GM08714 (cell line): ENCODE data around the gene RNLS.

Source experiments
- H3K4me3 ChIP-seq: fragments of 200-500 bp; sonication (Bioruptor generic); 2 replicates; pipeline ENCODE4 v1.5.1; 2014; ENCODE audit warnings: mild to moderate bottlenecking, low read length, inconsistent platforms
- ZNF274 ChIP-seq: IDR thresholded peaks from 2 replicates; pipeline ENCODE4 v1.6.1; 2012; ENCODE audit warnings: mild to moderate bottlenecking, low read depth, low read length

The RNLS gene

GRCh38 chr10:88515235-88515634 lies 67.9 kb downstream of the RNLS start:
- H3K4me3 ChIP-seq: no peak overlapping the region
- no peak for TF ChIP-seq ZNF274

- TF ChIP-seq ZNF274: no peak
- no peak overlapping the region for H3K4me3 ChIP-seq
These were observed 70.5 kb downstream of the RNLS start for GRCh38 chr10:88512599-88512998.

- H3K4me3 ChIP-seq: no peak overlapping the region
- TF ChIP-seq ZNF274: no peak
These were observed 74.3 kb downstream of the RNLS start for GRCh38 chr10:88508796-88509195.

GRCh38 chr10:88507826-88508453 lies 75.2 kb downstream of the RNLS start:
- H3K4me3 ChIP-seq: no peak overlapping the region

GRCh38 chr10:88507404-88507803 lies 75.7 kb downstream of the RNLS start:
- H3K4me3 ChIP-seq: no peak overlapping the region
- no peak for TF ChIP-seq ZNF274

More at GRCh38 chr10:88507826-88508453, 75.2 kb downstream of the RNLS start:
- no peak for TF ChIP-seq ZNF274

- no peak for TF ChIP-seq ZNF274
- no peak overlapping the region for H3K4me3 ChIP-seq
These were observed 77.4 kb downstream of the RNLS start for GRCh38 chr10:88505680-88506215.

- TF ChIP-seq ZNF274: no peak
- no peak overlapping the region for H3K4me3 ChIP-seq
These were observed 77.9 kb downstream of the RNLS start for GRCh38 chr10:88505265-88505664.

- no peak for TF ChIP-seq ZNF274
- no peak overlapping the region for H3K4me3 ChIP-seq
These were observed 82.5 kb downstream of the RNLS start for GRCh38 chr10:88500656-88501055.

GRCh38 chr10:88499569-88500470 lies 83.3 kb downstream of the RNLS start:
- H3K4me3 ChIP-seq: no peak overlapping the region
- no peak for TF ChIP-seq ZNF274

- no peak for TF ChIP-seq ZNF274
- no peak overlapping the region for H3K4me3 ChIP-seq
These were observed 85.2 kb downstream of the RNLS start for GRCh38 chr10:88497913-88498312.

GRCh38 chr10:88494537-88494936 lies 88.6 kb downstream of the RNLS start:
- no peak overlapping the region for H3K4me3 ChIP-seq
- TF ChIP-seq ZNF274: no peak

- TF ChIP-seq ZNF274: no peak
- no peak overlapping the region for H3K4me3 ChIP-seq
These were observed 89.2 kb downstream of the RNLS start for GRCh38 chr10:88493691-88494483.

GRCh38 chr10:88491314-88491713 lies 91.8 kb downstream of the RNLS start:
- H3K4me3 ChIP-seq: no peak overlapping the region
- no peak for TF ChIP-seq ZNF274
